ENCODE measurements around the gene OXA1L. TPM values are rescaled to one million over a fixed set of nuclear protein-coding genes. Genes with fewer than 3 reads are reported as not detected.

Gene OXA1L
- total RNA-seq, 1 experiment from 2014 or later: 146 TPM

- no peak overlapping the region for H3K27ac ChIP-seq (ENCODE audit: low read depth, low read length)
- intact Hi-C loops (cut with micrococcal nuclease): loop anchor here (1.0 kb wide), 1 partner anchor 30 kb away; no protein-coding TSS in a partner anchor
- ATAC-seq (no peak), DNase-seq (ENCODE audit: low read depth, low spot score) (no peak)
- BruUV-seq (replicated peaks): no TSS peak
- H3K27me3 ChIP-seq (ENCODE audit: insufficient read depth, low read length): no peaks in the 10 kb centered on the region
- H2AFZ ChIP-seq (ENCODE audit: low read depth, low read length, poor library complexity, severe bottlenecking): no peak overlapping the region
- ChIA-PET RAD21 (ENCODE audit: low non-redundant PET in 1 of 2, low total read pairs in 2 of 2, uncharacterized antibody in 2 of 2, unreplicated experiment in 2 of 2) (no interaction called here), POLR2A (no interaction called here), CTCF (no interaction called here)
- H3K4me2 ChIP-seq (ENCODE audit: low read length): no peak overlapping the region
- TF ChIP-seq MAX (IDR thresholded peaks at IDR 0.05): no peak
- no peak for TF ChIP-seq CBX3 (IDR thresholded peaks at IDR 0.05; ENCODE audit: low read depth)
- TF ChIP-seq ZBTB33 (IDR thresholded peaks at IDR 0.05; ENCODE audit: extremely low read depth, insufficient replicate concordance, low read length): no peak
- no peak for TF ChIP-seq FOSL1 (IDR thresholded peaks at IDR 0.05; ENCODE audit: low read depth)
- TF ChIP-seq SIN3A (IDR thresholded peaks at IDR 0.05; ENCODE audit: low read depth): no peak
- no peak for TF ChIP-seq POLR2AphosphoS5 (IDR thresholded peaks at IDR 0.05; ENCODE audit: low read depth, low read length)
- TF ChIP-seq ZNF274 (IDR thresholded peaks at IDR 0.05; ENCODE audit: low read depth, low read length): no peak
- TF ChIP-seq JUND (IDR thresholded peaks at IDR 0.05): no peak
- no peak for TF ChIP-seq ATF3 (IDR thresholded peaks at IDR 0.05)
- no peak for TF ChIP-seq RAD21 (IDR thresholded peaks at IDR 0.05; ENCODE audit: low read depth)
- TF ChIP-seq SP1 (IDR thresholded peaks at IDR 0.05; ENCODE audit: low read depth): no peak
- no peak for TF ChIP-seq REST (IDR thresholded peaks at IDR 0.05; ENCODE audit: low read depth)
- no peak for TF ChIP-seq EZH2phosphoT487 (IDR thresholded peaks at IDR 0.05; ENCODE audit: borderline replicate concordance)
- no peak for TF ChIP-seq ZFX (IDR thresholded peaks at IDR 0.05)
- no peak for TF ChIP-seq TCF7L2 (IDR thresholded peaks at IDR 0.05; ENCODE audit: borderline replicate concordance, extremely low read depth, insufficient read depth, insufficient read length)
- no peak for TF ChIP-seq ELF1 (IDR thresholded peaks at IDR 0.05; ENCODE audit: borderline replicate concordance, low read depth)
- TF ChIP-seq EGR1 (IDR thresholded peaks at IDR 0.05; ENCODE audit: low read depth): no peak
- TF ChIP-seq CTCF (IDR thresholded peaks at IDR 0.05 in 2 of 3, conservative IDR thresholded peaks at IDR 0.05 in 1 of 3; ENCODE audit: borderline replicate concordance in 1 of 3, insufficient read depth in 1 of 3, low read depth in 2 of 3, low read length in 2 of 3): no peak
- no peak for TF ChIP-seq POLR2A (IDR thresholded peaks at IDR 0.05; ENCODE audit: borderline replicate concordance, extremely low read depth, insufficient read depth, insufficient read length)
- no peak for TF ChIP-seq CEBPB (IDR thresholded peaks at IDR 0.05; ENCODE audit: low read depth)
- no peaks in the 10 kb centered on the region for H4K20me1 ChIP-seq (ENCODE audit: insufficient read depth)
- H3K4me1 ChIP-seq (ENCODE audit: control insufficient read depth in 1 of 2, insufficient read depth in 2 of 2, low read length in 2 of 2): peaks cover 2 to 16% of the 10 kb centered on the region in 2 experiments
- no peak overlapping the region for H3K9ac ChIP-seq (ENCODE audit: low read length)
- no peaks in the 10 kb centered on the region for H3K9me2 ChIP-seq (ENCODE audit: insufficient read depth)
- H3K79me2 ChIP-seq (ENCODE audit: insufficient read depth, low read length): no peaks in the 10 kb centered on the region
- no peaks in the 10 kb centered on the region for H3K9me3 ChIP-seq (ENCODE audit: control insufficient read depth in 1 of 2, insufficient read depth in 1 of 2, low read depth in 1 of 2, low read length in 2 of 2)
- H3K36me3 ChIP-seq (ENCODE audit: control insufficient read depth in 1 of 2, insufficient read depth in 2 of 2, low read length in 2 of 2): no peaks in the 10 kb centered on the region
- H3K4me3 ChIP-seq (replicated peaks in 1 of 2; ENCODE audit: low read depth in 1 of 2, low read length in 2 of 2): no peak overlapping the region
Observed at GRCh38 chr14:22793976-22794375, 27.5 kb downstream of the OXA1L start.
